Hepatocyte (in vitro differentiated cells): Measurements from ENCODE around the gene KRTAP22-1.

ENCODE experiments used
- CTCF ChIP-seq: fragments of 200-600 bp; sonication (generic); IDR thresholded peaks from 2 replicates; pipeline ENCODE4 v1.5.1; 2016; ENCODE audit warnings: antibody characterized with exemption, mild to moderate bottlenecking; ENCODE audit not compliant: poor library complexity
- EZH2 ChIP-seq: fragments of 200-600 bp; sonication (generic); IDR thresholded peaks from 2 replicates; pipeline ENCODE4 v1.6.1; 2016; ENCODE audit warnings: antibody characterized with exemption, mild to moderate bottlenecking, borderline replicate concordance

- no peak for TF ChIP-seq CTCF
- TF ChIP-seq EZH2: no peak
Measured at GRCh38 chr21:30563630-30564029, 37.3 kb upstream of the KRTAP22-1 start.
